G401 (cell line): ENCODE measurements around the gene ZMYM4. TPM values are rescaled to one million over a fixed set of nuclear protein-coding genes. Genes with fewer than 3 reads are reported as not detected.
"Not testable (repeated sequence)": the region's sequence is repeated elsewhere in the genome, so short reads cannot be mapped to it uniquely, and the experiment has no call there.

Experiments used
- DNase-seq: peaks from one replicate; pipeline ENCODE4 v3.0.0-alpha.2; 2015; ENCODE audit warnings: low spot score
- in situ Hi-C: cut with HindIII; loops from 2 replicates; pipeline ENCODE4 v1.10.0; 2016; ENCODE audit warnings: low sequenced_read_pairs, mixed read lengths
- total RNA-seq: library from RNA; depleted of rRNA; stranded (reverse); fragments of >200 nt; shearing (Covaris generic); gene quantifications from 2 replicates; pipeline ENCODE4 v1.2.3, GENCODE V29; 2014; rRNA removed

ZMYM4 gene
- 20.9 and 34.2 TPM in 2 replicates for total RNA-seq

- in situ Hi-C loops = no loop called here
- peak; percentile 95 for DNase-seq
Observed at GRCh38 chr1:35268282-35269200, at the start of gene ZMYM4. ZMYM4 (plus strand) TSS chr1:35268709; CDS start chr1:35269047, 338 bp downstream.

GRCh38 chr1:35220976-35221375, 47.5 kb upstream of the ZMYM4 start:
- no peak for DNase-seq
- in situ Hi-C loops = no loop called here

- DNase-seq = no peak
- in situ Hi-C loops = no loop called here
Observed at GRCh38 chr1:35222322-35223083, 46.0 kb upstream of the ZMYM4 start.

- no peak for DNase-seq
- in situ Hi-C loops = no loop called here
Observed at GRCh38 chr1:35223084-35223630, 45.4 kb upstream of the ZMYM4 start.

GRCh38 chr1:35226546-35226945, 42.0 kb upstream of the ZMYM4 start:
- DNase-seq = no peak
- in situ Hi-C loops = no loop called here

GRCh38 chr1:35229587-35230360, 38.7 kb upstream of the ZMYM4 start:
- in situ Hi-C loops = no loop called here
- DNase-seq = no peak

GRCh38 chr1:35231287-35231686, 37.2 kb upstream of the ZMYM4 start:
- in situ Hi-C loops = no loop called here
- no peak for DNase-seq

- in situ Hi-C loops, DNase-seq: not testable (repeated sequence)
Observed at GRCh38 chr1:35236772-35237171, 31.7 kb upstream of the ZMYM4 start.

GRCh38 chr1:35243691-35244090, 24.8 kb upstream of the ZMYM4 start:
- no peak for DNase-seq

GRCh38 chr1:35247256-35247655, 21.3 kb upstream of the ZMYM4 start:
- no peak for DNase-seq
- in situ Hi-C loops = no loop called here

More at GRCh38 chr1:35243691-35244090, 24.8 kb upstream of the ZMYM4 start:
- in situ Hi-C loops = no loop called here

GRCh38 chr1:35253941-35254340, 14.6 kb upstream of the ZMYM4 start:
- no peak for DNase-seq
- in situ Hi-C loops = no loop called here

GRCh38 chr1:35255276-35255675, 13.2 kb upstream of the ZMYM4 start:
- in situ Hi-C loops = no loop called here
- DNase-seq = no peak

GRCh38 chr1:35259561-35259960, 8.9 kb upstream of the ZMYM4 start:
- in situ Hi-C loops = no loop called here

GRCh38 chr1:35261412-35262120, 6.9 kb upstream of the ZMYM4 start:
- DNase-seq = no peak

More at GRCh38 chr1:35259561-35259960, 8.9 kb upstream of the ZMYM4 start:
- DNase-seq = no peak

GRCh38 chr1:35264035-35264434, 4.5 kb upstream of the ZMYM4 start:
- in situ Hi-C loops = no loop called here
- DNase-seq = no peak

More at GRCh38 chr1:35261412-35262120, 6.9 kb upstream of the ZMYM4 start:
- in situ Hi-C loops = no loop called here

GRCh38 chr1:35264871-35265270, 3.6 kb upstream of the ZMYM4 start:
- in situ Hi-C loops = no loop called here
- DNase-seq = no peak

GRCh38 chr1:35266306-35266705, 2.2 kb upstream of the ZMYM4 start:
- no peak for DNase-seq
- in situ Hi-C loops = no loop called here

GRCh38 chr1:35269201-35269988, 886 bp downstream of the ZMYM4 start:
- peak; percentile 36 for DNase-seq
- in situ Hi-C loops = no loop called here
